Peyer's patch (tissue), 4 donors: ENCODE results near the gene SLC16A4.

Experiments
- CTCF ChIP-seq, 6 experiments: fragments of 450-650 bp in 4 of 6; fragments of 200-600 bp in 2 of 6; sonication (generic) in 1 of 6; IDR thresholded peaks; one replicate each; pipeline ENCODE4 v1.5.1; 2017 to 2019; ENCODE audit warnings: antibody characterized with exemption in 6 of 6, mild to moderate bottlenecking in 3 of 6, moderate library complexity in 1 of 6
- POLR2A ChIP-seq, 2 donors: fragments of 450-650 bp; IDR thresholded peaks; one replicate each; pipeline ENCODE4 v1.5.1; 2017; ENCODE audit warnings: antibody characterized with exemption in 2 of 2, mild to moderate bottlenecking in 2 of 2, moderate library complexity in 2 of 2

GRCh38 chr1:110408488-110408887, 17.7 kb upstream of the SLC16A4 start:
- TF ChIP-seq CTCF (IDR thresholded peaks at IDR 0.05): no peak
- TF ChIP-seq POLR2A (IDR thresholded peaks at IDR 0.05): no peak
